Gastroesophageal sphincter (tissue), 4 donors: ENCODE results near the gene VPS45. TPM values are rescaled to one million over a fixed set of nuclear protein-coding genes. Genes with fewer than 3 reads are reported as not detected.

Experiments
- ATAC-seq: fragments of 150-250 bp; one replicate; pipeline ENCODE4 v1.9.1; 2016; ENCODE audit warnings: mild to moderate bottlenecking, moderate library complexity
- H3K27ac ChIP-seq, 4 donors: fragments of 200-600 bp; sonication (generic) in 3 of 4; 1 replicate in 3 of 4; 2 replicates in 1 of 4; pipeline ENCODE4 v1.5.1; 2016 to 2019
- H3K27me3 ChIP-seq: fragments of 200-600 bp; sonication (generic); one replicate; pipeline ENCODE4 v1.5.1; 2019
- H3K36me3 ChIP-seq, 2 donors: fragments of 200-600 bp; sonication (generic); one replicate each; pipeline ENCODE4 v1.5.1; 2019; ENCODE audit warnings: control low read depth in 1 of 2
- H3K4me1 ChIP-seq, 3 donors: fragments of 200-600 bp; sonication (generic); 1 replicate in 2 of 3; 2 replicates in 1 of 3; pipeline ENCODE4 v1.5.1; 2016 to 2019; ENCODE audit warnings: control low read depth in 2 of 3
- H3K4me3 ChIP-seq, 2 donors: fragments of 200-600 bp; sonication (generic); one replicate each; pipeline ENCODE4 v1.5.1; 2019; ENCODE audit warnings: mild to moderate bottlenecking in 1 of 2, moderate library complexity in 1 of 2
- H3K9me3 ChIP-seq, 3 donors: fragments of 200-600 bp; sonication (generic); one replicate each; pipeline ENCODE4 v1.5.1; 2017 to 2019; ENCODE audit warnings: control low read depth in 2 of 3
- CTCF ChIP-seq, 4 experiments: fragments of 200-600 bp in 2 of 4; fragments of 450-650 bp in 2 of 4; sonication (generic) in 1 of 4; IDR thresholded peaks; one replicate each; pipeline ENCODE4 v1.5.1; 2017 to 2019; ENCODE audit warnings: antibody characterized with exemption in 4 of 4, mild to moderate bottlenecking in 2 of 4, moderate library complexity in 2 of 4
- EP300 ChIP-seq: sonication (generic); formaldehyde crosslinking; IDR thresholded peaks from one replicate; pipeline ENCODE4 v1.6.1; 2017; ENCODE audit warnings: antibody characterized with exemption, mild to moderate bottlenecking
- POLR2A ChIP-seq, 2 donors: fragments of 450-650 bp; IDR thresholded peaks; one replicate each; pipeline ENCODE4 v1.6.1; 2017; ENCODE audit warnings: antibody characterized with exemption in 2 of 2, mild to moderate bottlenecking in 2 of 2, moderate library complexity in 1 of 2
- POLR2AphosphoS5 ChIP-seq: sonication (generic); formaldehyde crosslinking; IDR thresholded peaks from one replicate; pipeline ENCODE4 v1.6.1; 2017; ENCODE audit warnings: antibody characterized with exemption
- WGBS, 2 donors: methylation state at CpG; one replicate each; pipeline ENCODE4 v1.1.5; 2018; ENCODE audit warnings: low coverage in 1 of 2; 5-methylcytosine and 5-hydroxymethylcytosine counted together
- total RNA-seq, 4 donors: library from RNA; depleted of rRNA; stranded (reverse); fragments of >200 nt; gene quantifications; one replicate each; pipeline ENCODE4 v1.1.0, GENCODE V29; 2016

The VPS45 gene
- total RNA-seq, result 10 to 100 TPM; 44.7 to 75.8 (median 50.4) TPM

GRCh38 chr1:150067184-150068108 lies at the start of gene VPS45:
Gene VPS45 (plus strand): TSS chr1:150067776. CDS start chr1:150067858, 82 bp downstream.
- H3K9me3 ChIP-seq, result no peaks in the 10 kb centered on the region
- peaks cover 0 to 49% (median 5%) of the 10 kb centered on the region in 3 donors for H3K4me1 ChIP-seq
- no peaks in the 10 kb centered on the region for H3K27me3 ChIP-seq
- peak in 2 of 4 experiments; percentile 23 to 47 for TF ChIP-seq CTCF (IDR thresholded peaks at IDR 0.05)
- TF ChIP-seq POLR2A (IDR thresholded peaks at IDR 0.05), result peak; percentile 34 to 47
- peak; percentile 85 for TF ChIP-seq POLR2AphosphoS5
- TF ChIP-seq EP300, result no peak
- peak within 1 kb of the TSS; percentile 95 to 97 (median 96) for H3K27ac ChIP-seq
- WGBS, 2 donors, result 0 to 2% methylated on average over 10 to 17 of the region's 46 CpGs
- peak within 1 kb of the TSS; percentile 78 to 86 for H3K4me3 ChIP-seq
- peak; percentile 96 for ATAC-seq
- peaks cover 0 to 10% of the 10 kb centered on the region in 2 donors for H3K36me3 ChIP-seq

GRCh38 chr1:150018165-150018564 lies 49.4 kb upstream of the VPS45 start:
- Histone ChIP-seq H3K27ac (no peak overlapping the region), H3K36me3 (no peaks in the 10 kb centered on the region), H3K27me3 (no peaks in the 10 kb centered on the region), H3K9me3 (no peaks in the 10 kb centered on the region), H3K4me3 (no peak overlapping the region), H3K4me1 (no peaks in the 10 kb centered on the region)
- no peak for ATAC-seq
- 83% methylated on average over 3 to 4 of the region's 4 CpGs for WGBS, 2 donors
- TF ChIP-seq POLR2AphosphoS5, result no peak
- TF ChIP-seq EP300, result no peak
- TF ChIP-seq POLR2A (IDR thresholded peaks at IDR 0.05), result no peak

GRCh38 chr1:150020711-150021110 lies 46.9 kb upstream of the VPS45 start:
- Histone ChIP-seq H3K27me3 (no peaks in the 10 kb centered on the region), H3K36me3 (no peaks in the 10 kb centered on the region), H3K9me3 (no peaks in the 10 kb centered on the region), H3K4me1 (no peaks in the 10 kb centered on the region), H3K4me3 (no peak overlapping the region), H3K27ac (no peak overlapping the region)
- no peak for ATAC-seq
- WGBS, 2 donors, result 87 to 100% methylated on average over 2 of the region's 2 CpGs
- TF ChIP-seq POLR2A (IDR thresholded peaks at IDR 0.05) (no peak), CTCF (IDR thresholded peaks at IDR 0.05) (no peak), EP300 (no peak), POLR2AphosphoS5 (no peak)

DNA sequence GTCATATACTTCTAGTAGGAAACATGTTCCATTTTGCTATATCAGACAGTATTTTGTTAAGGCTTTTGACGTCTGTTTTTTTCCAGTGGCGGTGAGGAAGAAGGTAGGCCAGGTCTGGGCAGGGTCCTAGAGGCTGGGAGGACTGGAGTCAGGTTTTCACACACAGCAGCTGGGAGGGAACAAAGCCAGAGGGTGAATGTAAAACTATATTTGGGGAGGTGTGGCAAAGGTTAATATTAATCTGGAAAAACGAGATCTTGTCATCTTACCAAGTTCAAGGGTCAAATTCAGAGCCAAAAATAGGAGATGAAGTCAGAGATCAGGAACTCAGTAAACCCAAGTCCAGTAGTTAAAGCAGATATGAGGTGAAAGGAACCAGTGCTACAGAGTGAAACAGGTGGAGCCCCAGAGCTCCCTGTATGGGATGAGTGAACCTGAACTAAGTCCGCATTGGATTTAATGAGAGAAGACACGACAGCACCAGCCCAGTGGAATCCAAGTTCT lies 46.3 kb upstream of the VPS45 start:
- WGBS, 2 donors, result 74 to 76% methylated on average over 3 to 5 of the region's 5 CpGs
- Histone ChIP-seq H3K27ac (no peak overlapping the region), H3K9me3 (no peaks in the 10 kb centered on the region), H3K36me3 (no peaks in the 10 kb centered on the region), H3K27me3 (no peaks in the 10 kb centered on the region), H3K4me3 (no peak overlapping the region), H3K4me1 (no peaks in the 10 kb centered on the region)
- ATAC-seq, result no peak
- no peak for TF ChIP-seq CTCF (IDR thresholded peaks at IDR 0.05)
- TF ChIP-seq EP300, result no peak
- TF ChIP-seq POLR2A (IDR thresholded peaks at IDR 0.05), result no peak
- no peak for TF ChIP-seq POLR2AphosphoS5

- Histone ChIP-seq H3K4me1 (no peaks in the 10 kb centered on the region), H3K27me3 (no peaks in the 10 kb centered on the region), H3K36me3 (no peaks in the 10 kb centered on the region), H3K4me3 (no peak overlapping the region), H3K9me3 (no peaks in the 10 kb centered on the region), H3K27ac (no peak overlapping the region)
- no peak for ATAC-seq
- WGBS, 2 donors, result 68 to 81% methylated on average over 5 of the region's 6 CpGs
- no peak for TF ChIP-seq CTCF (IDR thresholded peaks at IDR 0.05)
- TF ChIP-seq EP300, result no peak
- TF ChIP-seq POLR2A (IDR thresholded peaks at IDR 0.05), result no peak
- TF ChIP-seq POLR2AphosphoS5, result no peak
Observed at GRCh38 chr1:150022357-150022756, 45.2 kb upstream of the VPS45 start.
